ENCODE measurements around the gene SPATA33.
"Not testable (repeated sequence)": the region's sequence is repeated elsewhere in the genome, so short reads cannot be mapped to it uniquely, and the experiment has no call there.

The SPATA33 gene

DNA sequence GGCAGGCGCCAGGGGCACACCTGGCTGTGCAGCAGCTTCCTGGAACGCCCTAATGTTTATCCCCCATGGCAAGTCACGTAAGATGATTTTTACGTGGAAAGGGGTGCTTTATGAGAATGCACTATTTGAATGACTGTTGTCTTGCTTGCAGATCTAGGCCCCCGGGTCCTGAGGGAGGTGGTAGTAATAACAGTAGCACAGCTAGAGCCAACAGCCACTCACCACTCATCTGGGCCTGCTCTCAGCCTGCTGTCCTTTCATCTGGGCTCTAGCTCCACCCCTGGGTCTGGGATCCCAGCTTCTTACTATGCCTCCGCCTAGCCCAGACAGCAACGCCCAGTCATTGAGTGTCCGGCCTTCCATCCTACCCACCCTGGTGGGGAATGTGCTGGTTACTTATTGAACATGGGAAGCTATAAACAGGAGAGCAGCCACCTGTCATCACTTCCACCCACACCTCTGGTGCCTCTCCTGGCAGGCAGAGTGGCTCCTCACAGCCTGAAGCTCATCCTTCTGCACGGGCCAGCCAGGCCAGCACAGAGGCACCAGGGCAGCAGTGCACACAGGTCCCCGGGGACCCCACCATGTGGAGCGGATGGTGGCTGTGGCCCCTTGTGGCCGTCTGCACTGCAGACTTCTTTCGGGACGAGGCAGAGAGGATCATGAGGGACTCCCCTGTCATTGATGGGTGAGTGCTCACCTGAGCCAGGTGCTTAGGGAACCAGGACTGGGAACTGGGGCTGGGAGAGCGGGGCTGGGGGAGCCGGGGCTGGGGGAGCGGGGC lies 27.6 kb upstream of the SPATA33 start:
- no peak for DNase-seq (ENCODE audit: low read depth, low spot score)
- no peak overlapping the region for H3K4me3 ChIP-seq (ENCODE audit: low read depth, low read length)
- TF ChIP-seq, protein P1, sequence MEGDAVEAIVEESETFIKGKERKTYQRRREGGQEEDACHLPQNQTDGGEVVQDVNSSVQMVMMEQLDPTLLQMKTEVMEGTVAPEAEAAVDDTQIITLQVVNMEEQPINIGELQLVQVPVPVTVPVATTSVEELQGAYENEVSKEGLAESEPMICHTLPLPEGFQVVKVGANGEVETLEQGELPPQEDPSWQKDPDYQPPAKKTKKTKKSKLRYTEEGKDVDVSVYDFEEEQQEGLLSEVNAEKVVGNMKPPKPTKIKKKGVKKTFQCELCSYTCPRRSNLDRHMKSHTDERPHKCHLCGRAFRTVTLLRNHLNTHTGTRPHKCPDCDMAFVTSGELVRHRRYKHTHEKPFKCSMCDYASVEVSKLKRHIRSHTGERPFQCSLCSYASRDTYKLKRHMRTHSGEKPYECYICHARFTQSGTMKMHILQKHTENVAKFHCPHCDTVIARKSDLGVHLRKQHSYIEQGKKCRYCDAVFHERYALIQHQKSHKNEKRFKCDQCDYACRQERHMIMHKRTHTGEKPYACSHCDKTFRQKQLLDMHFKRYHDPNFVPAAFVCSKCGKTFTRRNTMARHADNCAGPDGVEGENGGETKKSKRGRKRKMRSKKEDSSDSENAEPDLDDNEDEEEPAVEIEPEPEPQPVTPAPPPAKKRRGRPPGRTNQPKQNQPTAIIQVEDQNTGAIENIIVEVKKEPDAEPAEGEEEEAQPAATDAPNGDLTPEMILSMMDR (IDR thresholded peaks at IDR 0.05; ENCODE audit: low read depth, low read length): no peak
- in situ Hi-C loops (cut with HindIII; ENCODE audit: low sequenced_read_pairs): no loop called here

DNA sequence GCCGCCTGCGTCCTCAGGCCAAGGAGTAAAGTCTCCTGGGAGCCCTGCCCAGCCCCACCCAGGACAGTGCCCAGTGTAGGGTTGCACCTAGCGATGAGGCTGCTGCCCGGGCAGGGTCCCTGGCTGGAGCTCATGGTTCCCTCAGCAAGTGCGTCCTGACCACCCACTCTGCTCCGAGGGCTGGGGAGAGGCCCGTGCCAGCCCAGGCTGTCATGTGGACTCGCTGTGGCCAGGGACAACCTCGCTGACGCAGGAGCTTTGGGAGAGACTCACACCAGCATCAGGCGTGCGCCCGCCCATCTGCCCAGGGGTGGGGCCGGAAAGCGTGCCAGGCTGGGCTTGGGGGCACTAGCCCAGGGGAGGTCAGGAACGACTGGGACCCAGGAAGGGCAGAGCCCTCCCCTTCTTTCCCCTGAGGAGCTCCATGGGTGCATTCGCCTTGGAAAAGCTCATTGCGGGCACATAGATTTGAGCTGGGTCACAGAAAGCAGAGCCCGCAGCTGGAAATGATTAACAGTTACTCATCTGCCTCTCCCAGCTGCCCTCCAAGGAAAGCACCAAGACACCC lies 24.5 kb upstream of the SPATA33 start:
- DNase-seq (ENCODE audit: low read depth, low spot score): peak; percentile 20
- no peak overlapping the region for H3K4me3 ChIP-seq (ENCODE audit: low read depth, low read length)
- in situ Hi-C loops (cut with HindIII; ENCODE audit: low sequenced_read_pairs): no loop called here
- TF ChIP-seq, protein P1 (IDR thresholded peaks at IDR 0.05; ENCODE audit: low read depth, low read length): no peak

DNA sequence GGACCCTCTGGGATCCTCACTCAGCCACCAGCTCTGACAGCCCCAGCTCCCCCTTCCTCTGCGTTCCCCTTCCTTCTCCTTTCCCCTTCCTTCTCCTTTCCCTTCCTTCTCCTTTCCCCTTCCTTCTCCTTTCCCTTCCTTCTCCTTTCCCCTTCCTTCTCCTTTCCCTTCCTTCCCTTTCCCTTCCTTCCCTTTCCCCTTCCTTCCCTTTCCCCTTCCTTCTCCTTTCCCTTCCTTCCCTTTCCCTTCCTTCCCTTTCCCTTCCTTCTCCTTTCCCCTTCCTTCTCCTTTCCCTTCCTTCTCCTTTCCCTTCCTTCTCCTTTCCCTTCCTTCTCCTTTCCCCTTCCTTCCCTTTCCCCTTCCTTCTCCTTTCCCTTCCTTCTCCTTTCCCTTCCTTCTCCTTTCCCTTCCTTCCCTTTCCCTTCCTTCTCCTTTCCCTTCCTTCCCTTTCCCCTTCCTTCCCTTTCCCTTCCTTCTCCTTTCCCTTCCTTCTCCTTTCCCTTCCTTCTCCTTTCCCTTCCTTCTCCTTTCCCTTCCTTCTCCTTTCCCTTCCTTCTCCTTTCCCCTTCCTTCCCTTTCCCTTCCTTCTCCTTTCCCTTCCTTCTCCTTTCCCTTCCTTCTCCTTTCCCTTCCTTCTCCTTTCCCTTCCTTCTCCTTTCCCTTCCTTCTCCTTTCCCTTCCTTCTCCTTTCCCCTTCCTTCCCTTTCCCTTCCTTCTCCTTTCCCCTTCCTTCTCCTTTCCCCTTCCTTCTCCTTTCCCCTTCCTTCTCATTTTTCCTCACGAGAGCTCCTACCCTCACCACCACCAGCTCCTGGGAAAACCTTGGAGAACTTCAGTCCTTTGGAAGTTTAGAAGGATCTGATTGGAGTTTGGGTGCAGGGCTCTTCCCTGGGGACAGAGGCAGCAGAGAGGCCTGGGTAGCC lies 22.9 kb upstream of the SPATA33 start:
- in situ Hi-C loops (cut with HindIII; ENCODE audit: low sequenced_read_pairs); H3K4me3 ChIP-seq (ENCODE audit: low read depth, low read length); DNase-seq (ENCODE audit: low read depth, low spot score): not testable (repeated sequence)

DNA sequence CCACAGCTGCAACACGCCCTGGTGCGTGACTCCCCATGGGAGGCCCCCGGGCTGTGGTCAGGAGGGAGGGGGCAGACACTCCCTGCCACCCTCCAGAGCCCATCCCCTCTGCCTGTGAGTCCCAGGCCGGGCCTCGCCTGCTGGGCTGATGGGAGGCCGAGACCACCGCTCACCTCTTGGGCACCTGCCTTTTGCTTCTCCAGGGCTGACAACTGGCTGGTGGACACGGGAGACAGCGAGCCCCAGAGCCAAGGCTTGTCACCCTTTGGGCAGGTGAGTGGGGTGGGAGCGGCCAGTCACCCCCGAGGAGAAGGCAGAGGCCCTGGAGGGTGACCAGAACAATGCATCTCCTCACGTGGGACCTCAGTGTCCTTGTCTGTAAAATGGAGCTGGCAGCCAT lies 21.0 kb upstream of the SPATA33 start:
- no peak for DNase-seq (ENCODE audit: low read depth, low spot score)
- TF ChIP-seq, protein P1 (IDR thresholded peaks at IDR 0.05; ENCODE audit: low read depth, low read length): no peak
- no peak overlapping the region for H3K4me3 ChIP-seq (ENCODE audit: low read depth, low read length)
- in situ Hi-C loops (cut with HindIII; ENCODE audit: low sequenced_read_pairs): no loop called here

DNA sequence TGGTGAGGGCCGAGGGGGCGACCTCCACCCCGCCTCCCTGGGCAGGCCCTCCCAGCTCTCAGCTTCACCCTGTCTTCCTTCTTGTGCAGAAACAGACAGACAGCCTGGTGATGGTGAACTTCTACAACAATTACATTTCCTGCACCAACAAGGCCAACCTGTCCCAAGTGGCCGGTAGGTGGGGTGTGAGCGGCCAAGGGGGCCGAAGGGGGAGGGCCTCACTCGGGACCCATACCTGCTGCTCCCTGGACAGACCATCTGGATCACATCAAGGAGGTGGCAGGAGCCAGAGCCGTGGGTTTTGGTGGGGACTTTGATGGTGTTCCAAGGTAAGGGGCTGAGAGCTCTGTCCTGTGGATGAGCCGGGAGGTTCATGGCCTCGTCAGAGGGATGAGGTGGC lies 20.3 kb upstream of the SPATA33 start:
- in situ Hi-C loops (cut with HindIII; ENCODE audit: low sequenced_read_pairs): no loop called here
- TF ChIP-seq, protein P1 (IDR thresholded peaks at IDR 0.05; ENCODE audit: low read depth, low read length): no peak
- H3K4me3 ChIP-seq (ENCODE audit: low read depth, low read length): no peak overlapping the region
- no peak for DNase-seq (ENCODE audit: low read depth, low spot score)

DNA sequence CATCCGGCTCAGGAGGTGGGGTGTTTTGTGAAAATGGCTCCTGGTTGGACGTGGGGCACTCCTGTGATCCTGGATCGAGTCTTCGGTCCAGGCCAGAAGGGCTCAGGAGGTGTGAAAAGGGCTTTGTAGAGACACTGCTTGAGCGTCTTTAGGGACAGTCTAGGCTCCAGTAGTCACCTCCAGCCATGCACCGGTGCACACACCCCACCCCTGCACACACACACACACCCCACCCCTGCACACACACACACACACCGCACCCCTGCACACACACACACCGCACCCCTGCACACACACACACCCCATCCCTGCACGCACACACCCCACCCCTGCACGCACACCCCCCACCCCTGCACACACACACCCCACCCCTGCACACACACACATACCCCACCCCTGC lies 19.2 kb upstream of the SPATA33 start:
- TF ChIP-seq, protein P1 (IDR thresholded peaks at IDR 0.05; ENCODE audit: low read depth, low read length): no peak
- H3K4me3 ChIP-seq (ENCODE audit: low read depth, low read length): no peak overlapping the region
- in situ Hi-C loops (cut with HindIII; ENCODE audit: low sequenced_read_pairs): no loop called here
- DNase-seq (ENCODE audit: low read depth, low spot score): no peak
